Measurements from ENCODE around the gene CYP4F3. TPM values are rescaled to one million over a fixed set of nuclear protein-coding genes. Genes with fewer than 3 reads are reported as not detected.
"Not testable (repeated sequence)": the region's sequence is repeated elsewhere in the genome, so short reads cannot be mapped to it uniquely, and the experiment has no call there.

Gene CYP4F3
- 1.4 TPM for total RNA-seq

DNA sequence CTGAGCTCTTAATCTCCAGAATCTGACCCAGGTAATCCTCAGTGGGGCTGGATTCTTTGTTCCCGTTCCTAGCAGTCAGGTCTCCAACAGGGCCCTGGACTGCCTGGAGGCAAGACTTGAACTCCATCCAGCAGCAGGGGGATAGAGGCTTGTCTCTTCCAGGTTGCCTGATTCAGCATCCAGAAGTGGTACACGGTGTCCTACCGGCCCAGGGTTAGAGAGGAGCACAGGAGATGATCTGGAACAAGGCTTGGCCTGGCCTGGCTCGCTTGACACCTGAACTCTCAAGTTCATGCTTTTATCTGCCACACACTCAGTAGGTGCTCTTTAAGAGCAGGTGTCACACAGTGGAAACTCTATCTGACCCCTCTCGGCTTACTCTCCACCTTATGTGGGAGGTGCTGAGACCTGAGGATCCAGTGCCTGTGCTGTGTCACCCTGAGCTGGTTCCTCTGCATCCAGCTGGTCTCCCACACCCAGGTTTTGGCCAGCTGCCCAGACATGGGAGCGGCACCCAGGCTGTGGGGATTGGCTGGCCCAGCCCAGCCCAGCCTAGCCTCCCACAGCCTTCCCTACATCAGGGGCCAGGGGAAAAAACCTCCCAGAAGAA is at the start of gene CYP4F3:
CYP4F3 (plus strand) TSS at position 604 of the 610 bp plus-strand sequence. CDS start 519 bp downstream, outside the sequence.
- DNase-seq, result peak; percentile 57

DNA sequence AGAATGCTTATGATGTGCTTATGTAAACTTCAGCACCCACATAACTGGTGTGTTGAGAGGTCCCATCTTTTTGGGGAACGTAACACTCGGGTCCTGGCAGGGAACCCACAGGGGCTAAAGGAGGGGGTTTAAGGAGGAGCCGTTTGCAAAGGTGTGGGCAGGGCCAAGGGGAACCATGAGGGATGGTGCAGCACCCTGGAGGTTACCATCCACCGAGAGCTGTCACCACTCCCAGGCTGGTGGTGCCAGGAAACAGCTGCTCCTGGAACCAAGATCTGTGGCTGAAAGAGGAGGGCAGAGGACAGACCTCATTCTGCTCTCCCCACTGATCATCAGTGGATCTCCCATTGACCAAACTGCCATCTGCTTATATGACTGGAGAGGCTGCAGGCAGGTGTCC is 48.9 kb upstream of the CYP4F3 start:
- no peak for DNase-seq

- DNase-seq, result not testable (repeated sequence)
Measured at GRCh38 chr19:15592506-15592905, 48.2 kb upstream of the CYP4F3 start.

- not testable (repeated sequence) for DNase-seq
Measured at GRCh38 chr19:15593766-15594165, 46.9 kb upstream of the CYP4F3 start.

- DNase-seq, result no peak
Measured at GRCh38 chr19:15595069-15595468, 45.6 kb upstream of the CYP4F3 start.

DNA sequence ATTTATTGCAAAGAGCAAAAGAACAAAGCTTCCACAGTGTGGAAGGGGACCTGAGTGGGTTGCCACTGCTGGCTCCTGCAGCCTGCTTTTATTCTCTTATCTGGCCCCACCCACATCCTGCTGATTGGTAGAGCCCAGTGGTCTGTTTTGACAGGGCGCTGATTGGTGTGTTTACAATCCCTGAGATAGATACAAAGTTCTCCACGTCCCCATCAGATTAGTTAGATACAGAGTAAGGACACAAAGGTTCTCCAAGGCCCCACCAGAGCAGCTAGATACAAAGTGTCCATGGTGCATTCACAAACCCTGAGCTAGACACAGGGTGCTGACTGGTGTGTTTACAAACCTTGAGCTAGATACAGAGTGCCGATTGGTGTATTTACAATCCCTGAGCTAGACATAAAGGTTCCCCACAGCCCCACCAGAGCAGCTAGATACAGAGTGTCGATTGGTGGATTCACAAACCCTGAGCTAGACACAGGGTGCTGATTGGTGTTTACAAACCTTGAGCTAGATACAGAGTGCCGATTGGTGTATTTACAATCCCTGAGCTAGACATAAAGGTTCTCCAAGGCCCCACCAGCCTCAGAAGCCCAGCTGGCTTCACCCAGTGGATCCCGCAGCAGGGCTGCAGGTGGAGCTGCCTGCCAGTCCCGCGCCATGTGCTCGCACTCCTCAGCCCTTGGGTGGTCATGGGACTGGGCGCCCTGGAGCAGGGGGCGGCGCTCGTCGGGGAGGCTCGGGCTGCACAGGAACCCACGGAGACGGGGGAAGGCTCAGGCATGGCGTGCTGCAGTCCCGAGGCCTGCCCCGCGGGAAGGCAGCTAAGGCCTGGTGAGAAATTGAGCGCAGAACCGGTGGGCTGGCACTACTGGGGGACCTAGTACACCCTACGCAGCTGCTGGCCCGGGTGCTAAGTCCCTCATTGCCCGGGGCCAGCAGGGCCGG is 32.4 kb upstream of the CYP4F3 start:
- DNase-seq, result not testable (repeated sequence)

- no peak for DNase-seq
Measured at GRCh38 chr19:15609261-15609660, 31.4 kb upstream of the CYP4F3 start.

GRCh38 chr19:15612342-15612741 is 28.4 kb upstream of the CYP4F3 start:
- no peak for DNase-seq

DNA sequence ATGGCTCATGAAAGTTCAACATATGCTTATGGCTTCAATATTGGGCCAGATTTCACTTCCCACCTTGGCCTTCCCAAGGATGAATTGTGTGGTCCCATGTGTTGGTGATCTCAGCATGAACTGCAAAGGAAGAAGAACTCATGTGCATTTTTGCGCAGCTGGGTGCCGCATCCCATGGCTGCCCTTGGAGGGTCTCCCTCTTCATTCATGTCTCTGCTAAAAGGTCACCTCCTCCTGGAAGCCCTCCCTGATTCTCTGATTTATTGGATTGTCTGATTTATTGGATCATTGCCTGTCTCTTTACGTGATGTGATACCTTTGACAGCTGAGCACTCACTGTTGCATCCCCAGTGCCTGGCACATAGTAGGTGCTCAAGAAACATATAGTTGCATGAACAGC is 27.4 kb upstream of the CYP4F3 start:
- no peak for DNase-seq

DNA sequence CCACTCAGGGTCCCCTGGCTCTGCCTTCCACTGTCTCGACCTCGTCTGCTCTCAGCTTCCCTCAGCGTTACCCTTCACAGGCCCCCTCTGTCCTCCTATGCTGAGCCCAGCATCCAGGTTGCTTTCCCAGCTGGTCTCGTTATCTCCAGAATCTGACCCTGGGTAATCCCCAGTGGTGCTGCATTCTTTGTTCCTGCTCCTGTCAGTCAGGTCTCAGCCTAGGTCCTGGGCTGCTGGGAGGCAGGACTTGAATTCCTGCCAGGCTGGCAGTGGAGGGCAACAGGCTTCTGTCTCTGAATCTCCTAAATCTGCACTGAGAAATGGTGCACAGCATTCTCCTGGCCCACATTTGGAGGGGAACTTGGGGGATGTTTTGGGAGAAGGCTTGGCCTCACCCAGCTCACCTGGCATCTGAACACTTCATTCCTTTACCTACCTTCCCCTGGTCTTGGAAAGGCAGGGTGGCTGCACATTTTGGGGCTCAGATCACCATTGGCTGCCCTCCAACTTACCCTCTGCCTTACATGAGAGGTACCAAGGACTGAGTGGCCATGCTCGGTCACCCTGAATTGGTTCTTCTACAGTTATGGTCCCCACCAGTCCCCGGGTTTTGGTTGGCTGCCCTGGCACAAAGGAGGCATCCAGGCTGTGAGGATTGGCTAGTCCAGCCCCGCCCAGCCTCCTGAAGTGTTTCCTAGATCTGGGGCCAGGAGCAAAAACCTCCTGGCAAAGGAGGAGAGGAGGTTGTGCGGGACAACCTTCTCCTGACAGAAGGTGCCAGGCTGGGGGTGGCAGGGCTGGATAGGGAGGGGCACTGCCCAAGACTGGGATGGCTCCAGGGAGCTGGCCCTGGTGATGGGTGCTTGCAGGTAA is 26.0 kb upstream of the CYP4F3 start, which contains the start of gene CYP4F8:
CYP4F8 (plus strand) TSS at position 712 of the 873 bp plus-strand sequence. CDS start 399 bp downstream, outside the sequence.
- no peak for DNase-seq

DNA sequence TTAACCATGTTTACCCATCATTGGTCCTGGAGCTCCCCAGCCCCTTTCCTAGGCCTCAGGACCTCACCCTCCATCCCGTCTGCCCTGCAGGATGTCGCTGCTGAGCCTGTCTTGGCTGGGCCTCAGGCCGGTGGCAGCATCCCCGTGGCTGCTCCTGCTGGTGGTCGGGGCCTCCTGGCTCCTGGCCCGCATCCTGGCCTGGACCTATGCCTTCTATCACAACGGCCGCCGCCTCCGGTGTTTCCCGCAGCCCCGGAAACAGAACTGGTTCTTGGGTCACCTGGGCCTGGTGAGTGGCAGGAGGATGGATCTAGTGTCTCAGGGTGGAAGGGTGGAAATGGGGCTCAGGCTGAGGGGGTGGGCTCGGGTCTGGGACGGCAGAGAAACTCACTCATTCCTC is 25.2 kb upstream of the CYP4F3 start:
- no peak for DNase-seq

DNA sequence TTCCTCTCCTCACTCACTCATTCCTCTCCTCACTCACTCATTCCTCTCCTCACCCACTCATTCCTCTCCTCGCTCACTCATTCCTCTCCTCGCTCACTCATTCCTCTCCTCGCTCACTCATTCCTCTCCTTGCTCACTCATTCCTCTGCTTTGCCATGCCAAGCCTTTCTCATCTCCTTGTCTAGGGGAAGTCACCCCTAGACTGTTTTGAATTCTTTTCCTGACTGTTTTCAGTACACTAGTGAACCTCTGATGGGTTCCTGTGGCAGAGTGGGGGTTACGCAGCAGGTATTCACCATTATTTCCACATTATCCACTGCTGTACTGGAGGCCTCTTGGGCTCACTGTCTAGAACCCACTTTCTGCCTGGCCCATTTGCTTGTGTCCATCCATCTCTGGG is 24.5 kb upstream of the CYP4F3 start:
- no peak for DNase-seq

GRCh38 chr19:15616627-15617270 is 23.9 kb upstream of the CYP4F3 start:
- no peak for DNase-seq

GRCh38 chr19:15618321-15618720 is 22.4 kb upstream of the CYP4F3 start:
- no peak for DNase-seq

GRCh38 chr19:15621801-15622200 is 18.9 kb upstream of the CYP4F3 start:
- no peak for DNase-seq

- DNase-seq, result no peak
Measured at GRCh38 chr19:15622991-15623390, 17.7 kb upstream of the CYP4F3 start.

DNA sequence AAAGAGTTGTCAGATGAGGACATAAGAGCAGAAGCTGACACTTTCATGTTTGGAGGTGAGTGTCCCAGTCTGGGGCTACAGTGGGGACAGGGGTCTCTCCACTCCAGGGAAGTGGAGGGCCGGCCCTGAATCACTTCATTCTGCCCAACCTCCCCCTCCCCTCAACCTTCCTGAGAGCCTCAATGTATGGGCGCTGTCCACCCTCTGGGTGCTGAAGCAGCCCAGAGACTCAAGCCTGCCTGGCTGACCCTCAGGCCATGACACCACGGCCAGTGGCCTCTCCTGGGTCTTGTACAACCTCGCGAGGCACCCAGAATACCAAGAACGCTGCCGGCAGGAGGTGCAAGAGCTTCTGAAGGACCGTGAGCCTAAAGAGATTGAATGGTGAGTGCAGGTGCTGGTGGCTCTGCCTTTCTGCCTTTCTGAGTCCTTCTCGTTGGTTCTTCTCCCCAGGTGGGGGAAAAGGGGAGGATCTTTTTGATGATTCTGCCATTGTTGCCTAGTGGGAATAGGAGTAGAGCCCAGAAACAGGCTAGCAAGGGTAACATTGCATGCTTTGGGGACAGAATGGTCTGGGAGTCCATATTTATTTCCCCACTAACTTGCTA is 16.9 kb upstream of the CYP4F3 start:
- peak; percentile 34 for DNase-seq

- DNase-seq, result no peak
Measured at GRCh38 chr19:15628236-15629002, 12.3 kb upstream of the CYP4F3 start.

- peak; percentile 74 for DNase-seq
Measured at GRCh38 chr19:15629003-15629880, 11.5 kb upstream of the CYP4F3 start.

- DNase-seq, result peak; percentile 18
Measured at GRCh38 chr19:15631817-15632216, 8.9 kb upstream of the CYP4F3 start.
